A673 (cell line): Measurements from ENCODE around the gene ZNF597.

ENCODE experiments used
- EZH2 ChIP-seq: fragments of 200-600 bp; sonication (generic); IDR thresholded peaks from 2 replicates; pipeline ENCODE4 v1.6.1; 2017; ENCODE audit warnings: borderline replicate concordance, low read depth, mild to moderate bottlenecking, mixed read lengths, antibody characterized with exemption, low read length; ENCODE audit not compliant: poor library complexity, severe bottlenecking
- TF ChIP-seq, protein P1 (sequence below): fragments of 300-800, 200-600 bp; sonication (generic); conservative IDR thresholded peaks from 2 replicates; pipeline ENCODE4 v1.5.1; 2017; ENCODE audit warnings: low read depth, mild to moderate bottlenecking, antibody characterized with exemption, low read length, moderate library complexity, mixed read lengths

DNA sequence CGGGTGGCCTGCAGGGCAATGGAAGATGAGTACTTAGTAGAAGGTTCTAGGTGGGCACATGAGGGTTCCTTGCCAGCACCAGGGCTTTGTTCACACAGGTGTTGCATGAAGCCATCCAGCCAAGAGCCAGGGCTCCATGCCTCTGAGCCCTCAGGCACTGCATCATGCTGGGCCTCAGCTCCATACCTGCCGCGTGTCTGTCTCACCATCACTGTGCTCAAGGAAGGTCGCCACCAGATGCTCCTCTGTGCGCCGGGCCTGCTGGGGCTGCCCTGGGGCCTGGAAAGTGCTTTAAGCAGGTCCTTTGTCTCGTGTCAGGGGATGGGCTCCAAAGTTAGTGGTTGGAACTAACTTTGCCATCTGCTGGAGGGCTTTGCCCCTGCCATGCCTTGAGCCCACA, 26.4 kb upstream of the ZNF597 start:
- TF ChIP-seq, protein P1, sequence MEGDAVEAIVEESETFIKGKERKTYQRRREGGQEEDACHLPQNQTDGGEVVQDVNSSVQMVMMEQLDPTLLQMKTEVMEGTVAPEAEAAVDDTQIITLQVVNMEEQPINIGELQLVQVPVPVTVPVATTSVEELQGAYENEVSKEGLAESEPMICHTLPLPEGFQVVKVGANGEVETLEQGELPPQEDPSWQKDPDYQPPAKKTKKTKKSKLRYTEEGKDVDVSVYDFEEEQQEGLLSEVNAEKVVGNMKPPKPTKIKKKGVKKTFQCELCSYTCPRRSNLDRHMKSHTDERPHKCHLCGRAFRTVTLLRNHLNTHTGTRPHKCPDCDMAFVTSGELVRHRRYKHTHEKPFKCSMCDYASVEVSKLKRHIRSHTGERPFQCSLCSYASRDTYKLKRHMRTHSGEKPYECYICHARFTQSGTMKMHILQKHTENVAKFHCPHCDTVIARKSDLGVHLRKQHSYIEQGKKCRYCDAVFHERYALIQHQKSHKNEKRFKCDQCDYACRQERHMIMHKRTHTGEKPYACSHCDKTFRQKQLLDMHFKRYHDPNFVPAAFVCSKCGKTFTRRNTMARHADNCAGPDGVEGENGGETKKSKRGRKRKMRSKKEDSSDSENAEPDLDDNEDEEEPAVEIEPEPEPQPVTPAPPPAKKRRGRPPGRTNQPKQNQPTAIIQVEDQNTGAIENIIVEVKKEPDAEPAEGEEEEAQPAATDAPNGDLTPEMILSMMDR: no peak
- TF ChIP-seq EZH2: no peak
